AG04450 (cell line): ENCODE results near the gene AGFG1. TPM values are rescaled to one million over a fixed set of nuclear protein-coding genes. Genes with fewer than 3 reads are reported as not detected.

ENCODE experiments used
- CTCF ChIA-PET: fragments of 300-600, 350-600 bp; formaldehyde crosslinking; extraction: SDS; loops from one replicate; lab custom pipeline; 2022; ENCODE audit warnings: antibody characterized with exemption, inconsistent platforms; lab: Charles Lee
- POLR2A ChIA-PET: fragments of 350-600 bp; formaldehyde crosslinking; extraction: SDS; loops from one replicate; lab custom pipeline; 2021; ENCODE audit warnings: antibody characterized with exemption, inconsistent platforms; lab: Yijun Ruan, JAX
- DNase-seq: peaks from one replicate; pipeline ENCODE4 v3.0.0-alpha.2; 2011; ENCODE audit warnings: low read depth, low spot score
- H3K27ac ChIP-seq: one replicate; pipeline ENCODE4 v1.5.1; 2012; ENCODE audit warnings: low read depth, low read length, control low read depth
- H3K27me3 ChIP-seq: one replicate; pipeline ENCODE4 v1.6.0; 2012; ENCODE audit warnings: low read length; ENCODE audit not compliant: control insufficient read depth, insufficient read depth
- H3K4me3 ChIP-seq: 2 replicates; pipeline ENCODE4 v1.5.1; 2011; ENCODE audit warnings: mild to moderate bottlenecking, low read depth, low read length, control low read depth
- H3K9me3 ChIP-seq: 2 replicates; pipeline ENCODE4 v1.5.1; 2012; ENCODE audit warnings: low read length; ENCODE audit not compliant: control insufficient read depth, insufficient read depth
- polyA plus RNA-seq: library from polyadenylated mRNA; depleted of rRNA; stranded (reverse); fragments of >200 nt; gene quantifications from 2 replicates; pipeline ENCODE4 v1.2.3, GENCODE V29; 2011
- TF ChIP-seq, protein P1 (sequence below): IDR thresholded peaks from 2 replicates; pipeline ENCODE4 v1.5.1; 2011; ENCODE audit warnings: low read depth, low read length, control low read depth, inconsistent platforms

AGFG1 gene
- polyA plus RNA-seq, 1 experiment: 139 TPM

DNA sequence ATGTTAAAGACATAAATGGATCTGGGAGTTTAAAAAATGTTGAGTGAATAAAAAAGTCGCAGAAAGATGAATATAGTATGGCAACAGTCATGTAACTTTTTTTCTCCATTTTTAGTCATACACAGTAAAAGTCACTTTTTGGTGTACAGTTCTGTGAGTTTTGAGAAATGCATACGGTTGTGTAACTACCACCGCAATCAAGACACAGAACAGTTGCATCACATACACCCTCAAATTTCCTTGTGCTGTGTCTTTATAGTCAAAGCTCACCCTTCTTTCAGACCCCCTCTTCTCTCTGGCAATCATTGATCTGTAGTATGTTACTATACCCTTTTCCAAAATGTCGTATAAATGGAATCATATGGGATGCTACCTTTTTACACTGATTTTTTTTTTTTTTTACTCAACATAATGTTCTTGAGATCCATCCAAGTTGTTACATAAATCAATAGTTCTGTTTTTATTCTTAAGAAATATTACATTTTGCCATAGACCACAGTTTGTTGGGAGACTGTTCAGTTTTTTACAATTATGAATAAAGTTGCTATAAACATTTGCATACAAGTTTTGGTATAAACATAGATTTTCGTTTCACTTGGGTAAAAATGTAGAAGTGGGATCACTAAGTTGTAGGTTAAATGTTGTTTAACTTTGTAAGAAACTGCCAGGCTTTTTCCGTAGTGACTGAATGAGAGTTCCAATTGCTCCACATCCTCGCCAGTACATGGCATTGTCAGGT lies 35.4 kb upstream of the AGFG1 start:
- POLR2A ChIA-PET: no interaction called here
- CTCF ChIA-PET: no interaction called here
- H3K27ac ChIP-seq: no peak overlapping the region
- H3K9me3 ChIP-seq: peaks cover 13% of the 10 kb centered on the region
- no peaks in the 10 kb centered on the region for H3K27me3 ChIP-seq
- no peak overlapping the region for H3K4me3 ChIP-seq
- DNase-seq: no peak
- TF ChIP-seq, protein P1, sequence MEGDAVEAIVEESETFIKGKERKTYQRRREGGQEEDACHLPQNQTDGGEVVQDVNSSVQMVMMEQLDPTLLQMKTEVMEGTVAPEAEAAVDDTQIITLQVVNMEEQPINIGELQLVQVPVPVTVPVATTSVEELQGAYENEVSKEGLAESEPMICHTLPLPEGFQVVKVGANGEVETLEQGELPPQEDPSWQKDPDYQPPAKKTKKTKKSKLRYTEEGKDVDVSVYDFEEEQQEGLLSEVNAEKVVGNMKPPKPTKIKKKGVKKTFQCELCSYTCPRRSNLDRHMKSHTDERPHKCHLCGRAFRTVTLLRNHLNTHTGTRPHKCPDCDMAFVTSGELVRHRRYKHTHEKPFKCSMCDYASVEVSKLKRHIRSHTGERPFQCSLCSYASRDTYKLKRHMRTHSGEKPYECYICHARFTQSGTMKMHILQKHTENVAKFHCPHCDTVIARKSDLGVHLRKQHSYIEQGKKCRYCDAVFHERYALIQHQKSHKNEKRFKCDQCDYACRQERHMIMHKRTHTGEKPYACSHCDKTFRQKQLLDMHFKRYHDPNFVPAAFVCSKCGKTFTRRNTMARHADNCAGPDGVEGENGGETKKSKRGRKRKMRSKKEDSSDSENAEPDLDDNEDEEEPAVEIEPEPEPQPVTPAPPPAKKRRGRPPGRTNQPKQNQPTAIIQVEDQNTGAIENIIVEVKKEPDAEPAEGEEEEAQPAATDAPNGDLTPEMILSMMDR: no peak

- ChIA-PET POLR2A (no interaction called here), CTCF (no interaction called here)
- Histone ChIP-seq H3K27ac (no peak overlapping the region), H3K4me3 (no peak overlapping the region), H3K27me3 (no peaks in the 10 kb centered on the region), H3K9me3 (no peaks in the 10 kb centered on the region)
- TF ChIP-seq, protein P1: no peak
- no peak for DNase-seq
Measured at GRCh38 chr2:227439214-227439613, 32.7 kb upstream of the AGFG1 start.

DNA sequence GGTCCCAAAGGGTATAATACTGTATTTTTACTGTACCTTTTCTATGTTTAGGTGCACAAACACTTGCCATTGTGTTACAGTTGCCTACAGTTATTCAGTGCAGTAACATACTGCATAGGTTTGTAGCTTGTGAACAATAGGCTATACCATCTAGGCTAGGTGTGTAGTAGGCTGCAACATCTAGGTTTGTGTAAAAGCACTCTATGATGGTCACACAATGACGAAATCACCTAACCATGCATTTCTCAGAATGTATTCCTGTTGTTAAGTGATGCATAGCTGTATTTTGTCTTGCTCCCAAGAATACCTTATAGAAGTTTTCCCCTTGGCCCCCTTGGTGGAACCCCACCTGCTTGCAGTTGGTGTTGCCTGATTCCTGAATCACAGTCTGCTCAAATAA lies 29.3 kb upstream of the AGFG1 start:
- H3K27me3 ChIP-seq: no peaks in the 10 kb centered on the region
- ChIA-PET POLR2A (no interaction called here), CTCF (no interaction called here)
- DNase-seq: no peak
- H3K4me3 ChIP-seq: no peak overlapping the region
- H3K9me3 ChIP-seq: no peaks in the 10 kb centered on the region
- TF ChIP-seq, protein P1: no peak
- no peak overlapping the region for H3K27ac ChIP-seq

- H3K9me3 ChIP-seq: no peaks in the 10 kb centered on the region
- no peak overlapping the region for H3K4me3 ChIP-seq
- TF ChIP-seq, protein P1: no peak
- no peak for DNase-seq
- H3K27ac ChIP-seq: no peak overlapping the region
- no peaks in the 10 kb centered on the region for H3K27me3 ChIP-seq
- POLR2A ChIA-PET: no interaction called here
- CTCF ChIA-PET: no interaction called here
Measured at GRCh38 chr2:227443889-227444568, 27.9 kb upstream of the AGFG1 start.

DNA sequence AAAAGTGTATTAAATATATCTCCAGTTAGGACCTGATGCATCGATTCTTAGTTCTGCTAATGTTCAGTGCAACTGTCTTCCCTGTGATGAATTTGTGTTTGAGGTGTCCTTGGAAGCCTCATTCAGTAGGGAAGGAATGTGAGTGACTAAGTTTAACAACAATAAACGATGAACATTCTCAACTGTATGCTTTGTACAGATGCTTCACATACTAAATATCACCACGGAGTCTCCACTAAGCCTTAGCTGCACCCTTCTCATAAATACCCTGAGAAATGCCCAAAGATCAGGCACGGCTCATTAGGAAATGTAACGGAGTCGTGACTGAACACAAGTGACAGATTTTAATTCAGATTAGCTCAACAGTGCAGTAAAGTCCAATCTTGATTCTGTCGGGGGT lies 24.4 kb upstream of the AGFG1 start:
- peak; percentile 56 for DNase-seq
- peak overlapping the region; percentile 18; the same call in 1 of the 2 replicates for H3K4me3 ChIP-seq
- TF ChIP-seq, protein P1: no peak
- ChIA-PET CTCF (interaction anchor here (0.9 kb wide), 1 partner anchor 219 kb away, joined by 3 read pairs; no protein-coding TSS in a partner anchor), POLR2A (interaction anchor here (0.5 to 1.6 kb wide), 5 partner anchors 18 to 41 kb away, joined by 3 to 6 read pairs (median 4); no protein-coding TSS in a partner anchor)
- no peaks in the 10 kb centered on the region for H3K9me3 ChIP-seq
- H3K27me3 ChIP-seq: no peaks in the 10 kb centered on the region
- H3K27ac ChIP-seq: peak overlapping the region; percentile 62
